ENCODE data around the gene C19orf25. TPM values are rescaled to one million over a fixed set of nuclear protein-coding genes. Genes with fewer than 3 reads are reported as not detected.

The C19orf25 gene
- total RNA-seq, 4 donors from 2014 or later, result 21.6 to 43.6 (median 29.8) TPM

DNA sequence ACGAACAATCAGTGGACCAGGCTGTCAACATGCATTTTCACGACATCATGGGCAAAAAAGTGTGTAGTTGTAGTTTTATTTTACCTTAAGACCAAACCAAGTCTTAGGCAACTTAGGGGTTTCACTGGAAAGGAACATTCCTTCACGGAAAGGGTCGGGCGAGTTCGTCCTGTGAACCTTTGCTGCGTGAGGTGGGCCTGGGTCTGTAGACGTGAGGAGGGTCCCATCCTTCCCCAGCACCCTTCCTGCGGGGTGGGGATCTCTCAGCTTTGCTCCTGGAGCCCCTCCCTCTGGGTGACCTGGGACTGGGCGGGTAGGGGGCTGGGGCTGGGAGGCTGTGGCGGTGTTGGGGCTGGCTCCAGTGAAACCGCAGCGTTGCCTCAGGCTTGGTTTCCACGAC lies 53.1 kb downstream of the C19orf25 start:
- Histone ChIP-seq H3K9me3 (no peaks in the 10 kb centered on the region), H3K27me3 (no peaks in the 10 kb centered on the region), H3K4me3 (no peak overlapping the region), H3K4me1 (peaks cover 0 to 12% (median 0%) of the 10 kb centered on the region in 4 donors), H3K27ac (replicated peaks in 1 of 4) (no peak overlapping the region), H3K36me3 (peaks cover 55 to 99% (median 95%) of the 10 kb centered on the region in 4 donors)
- TF ChIP-seq POLR2A (IDR thresholded peaks at IDR 0.05; ENCODE audit: low read depth), result no peak
- no peak for TF ChIP-seq EP300 (IDR thresholded peaks at IDR 0.05)
- no peak for TF ChIP-seq POLR2AphosphoS5 (IDR thresholded peaks at IDR 0.05)
- TF ChIP-seq, protein P1, sequence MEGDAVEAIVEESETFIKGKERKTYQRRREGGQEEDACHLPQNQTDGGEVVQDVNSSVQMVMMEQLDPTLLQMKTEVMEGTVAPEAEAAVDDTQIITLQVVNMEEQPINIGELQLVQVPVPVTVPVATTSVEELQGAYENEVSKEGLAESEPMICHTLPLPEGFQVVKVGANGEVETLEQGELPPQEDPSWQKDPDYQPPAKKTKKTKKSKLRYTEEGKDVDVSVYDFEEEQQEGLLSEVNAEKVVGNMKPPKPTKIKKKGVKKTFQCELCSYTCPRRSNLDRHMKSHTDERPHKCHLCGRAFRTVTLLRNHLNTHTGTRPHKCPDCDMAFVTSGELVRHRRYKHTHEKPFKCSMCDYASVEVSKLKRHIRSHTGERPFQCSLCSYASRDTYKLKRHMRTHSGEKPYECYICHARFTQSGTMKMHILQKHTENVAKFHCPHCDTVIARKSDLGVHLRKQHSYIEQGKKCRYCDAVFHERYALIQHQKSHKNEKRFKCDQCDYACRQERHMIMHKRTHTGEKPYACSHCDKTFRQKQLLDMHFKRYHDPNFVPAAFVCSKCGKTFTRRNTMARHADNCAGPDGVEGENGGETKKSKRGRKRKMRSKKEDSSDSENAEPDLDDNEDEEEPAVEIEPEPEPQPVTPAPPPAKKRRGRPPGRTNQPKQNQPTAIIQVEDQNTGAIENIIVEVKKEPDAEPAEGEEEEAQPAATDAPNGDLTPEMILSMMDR (IDR thresholded peaks at IDR 0.05), result no peak
- intact Hi-C loops (cut with DNase I), result no loop called here
- no peak for DNase-seq (ENCODE audit: extremely low spot score)
- WGBS, result 100% methylated on average over 3 of the region's 14 CpGs

GRCh38 chr19:1425102-1425837 lies 53.7 kb downstream of the C19orf25 start:
- no peak overlapping the region for H3K4me3 ChIP-seq
- peaks cover 0 to 10% (median 0%) of the 10 kb centered on the region in 4 donors for H3K4me1 ChIP-seq
- H3K36me3 ChIP-seq, result peaks cover 50 to 99% (median 95%) of the 10 kb centered on the region in 4 donors
- 90% methylated on average over 30 of the region's 33 CpGs for WGBS
- H3K27me3 ChIP-seq, result no peaks in the 10 kb centered on the region
- H3K9me3 ChIP-seq, result no peaks in the 10 kb centered on the region
- DNase-seq (ENCODE audit: extremely low spot score), result no peak
- H3K27ac ChIP-seq (replicated peaks in 1 of 4), result no peak overlapping the region
- intact Hi-C loops (cut with DNase I), result no loop called here
- TF ChIP-seq, protein P1 (IDR thresholded peaks at IDR 0.05), result no peak
- TF ChIP-seq POLR2AphosphoS5 (IDR thresholded peaks at IDR 0.05), result no peak
- no peak for TF ChIP-seq EP300 (IDR thresholded peaks at IDR 0.05)
- no peak for TF ChIP-seq POLR2A (IDR thresholded peaks at IDR 0.05; ENCODE audit: low read depth)

GRCh38 chr19:1424192-1424955 lies 54.6 kb downstream of the C19orf25 start:
- Histone ChIP-seq H3K4me3 (no peak overlapping the region), H3K4me1 (peaks cover 0 to 4% (median 0%) of the 10 kb centered on the region in 4 donors), H3K27ac (replicated peaks in 1 of 4) (no peak overlapping the region), H3K36me3 (peaks cover 47 to 99% (median 91%) of the 10 kb centered on the region in 4 donors), H3K9me3 (no peaks in the 10 kb centered on the region), H3K27me3 (no peaks in the 10 kb centered on the region)
- no peak for DNase-seq (ENCODE audit: extremely low spot score)
- WGBS, result 86% methylated on average over 35 of the region's 42 CpGs
- no peak for TF ChIP-seq POLR2A (IDR thresholded peaks at IDR 0.05; ENCODE audit: low read depth)
- TF ChIP-seq, protein P1 (IDR thresholded peaks at IDR 0.05), result no peak
- no peak for TF ChIP-seq POLR2AphosphoS5 (IDR thresholded peaks at IDR 0.05)
- no peak for TF ChIP-seq EP300 (IDR thresholded peaks at IDR 0.05)
- intact Hi-C loops (cut with DNase I), result no loop called here

GRCh38 chr19:1423436-1424191 lies 55.4 kb downstream of the C19orf25 start:
- H3K4me1 ChIP-seq, result peaks cover 4 to 7% (median 5%) of the 10 kb centered on the region in 4 donors
- intact Hi-C loops (cut with DNase I), result no loop called here
- H3K36me3 ChIP-seq, result peaks cover 39 to 99% (median 91%) of the 10 kb centered on the region in 4 donors
- no peaks in the 10 kb centered on the region for H3K27me3 ChIP-seq
- no peak overlapping the region for H3K27ac ChIP-seq (replicated peaks in 1 of 4)
- DNase-seq (ENCODE audit: extremely low spot score), result no peak
- no peak overlapping the region for H3K4me3 ChIP-seq
- TF ChIP-seq POLR2A (IDR thresholded peaks at IDR 0.05; ENCODE audit: low read depth), result no peak
- TF ChIP-seq, protein P1 (IDR thresholded peaks at IDR 0.05), result no peak
- TF ChIP-seq POLR2AphosphoS5 (IDR thresholded peaks at IDR 0.05), result no peak
- TF ChIP-seq EP300 (IDR thresholded peaks at IDR 0.05), result no peak
- WGBS, result 93% methylated on average over 26 of the region's 40 CpGs
- no peaks in the 10 kb centered on the region for H3K9me3 ChIP-seq

Other genes with a start within 250 kb of the C19orf25 start
- gene CBARP, start 241.2 kb downstream of the C19orf25 start, total RNA-seq, result 1 to 10 TPM in 1 of 4 donors, under 1 TPM in 2, not detected in 1; 0.58 to 1.0 (median 0.99) TPM
- 100 to 1,000 TPM in 2 of 4 donors, 10 to 100 TPM in 2; 77.5 to 140 (median 109) TPM for gene ATP5F1D, start 237.5 kb downstream of the C19orf25 start, total RNA-seq
- gene MIDN, start 230.6 kb downstream of the C19orf25 start, total RNA-seq, result 10 to 100 TPM; 20.3 to 72.2 (median 31.8) TPM
- gene CIRBP, start 209.9 kb downstream of the C19orf25 start, total RNA-seq, result 100 to 1,000 TPM; 236 to 601 (median 429) TPM
- 10 to 100 TPM; 24.9 to 58.9 (median 43.6) TPM for gene FAM174C, start 203.7 kb downstream of the C19orf25 start, total RNA-seq
- not detected for gene EFNA2, start 193.3 kb downstream of the C19orf25 start, total RNA-seq
- 100 to 1,000 TPM in 1 of 4 donors, 10 to 100 TPM in 3; 85.6 to 110 (median 89.4) TPM for gene NDUFS7, start 95.3 kb downstream of the C19orf25 start, total RNA-seq
- 10 to 100 TPM in 3 of 4 donors, 1 to 10 TPM in 1; 5.8 to 13.4 (median 11.9) TPM for gene GAMT, start 77.7 kb downstream of the C19orf25 start, total RNA-seq
- gene DAZAP1, start 71.6 kb downstream of the C19orf25 start, total RNA-seq, result 10 to 100 TPM; 44.9 to 79.4 (median 52.9) TPM
- 1,000 to 10,000 TPM; 1,297 to 2,978 (median 2,171) TPM for gene RPS15, start 40.8 kb downstream of the C19orf25 start, total RNA-seq
- gene APC2, start 29.1 kb downstream of the C19orf25 start, total RNA-seq, result 1 to 10 TPM in 2 of 4 donors, under 1 TPM in 2; 0.42 to 1.8 (median 1.2) TPM
- 1 to 10 TPM; 1.9 to 5.4 (median 3.3) TPM for gene PCSK4, start 11.1 kb upstream of the C19orf25 start, total RNA-seq
- gene REEP6, start 12.0 kb upstream of the C19orf25 start, total RNA-seq, result 1 to 10 TPM in 1 of 4 donors, under 1 TPM in 2, not detected in 1; 0.23 to 2.3 (median 0.99) TPM
- gene ADAMTSL5, start 33.8 kb upstream of the C19orf25 start, total RNA-seq, result 1 to 10 TPM; 3.9 to 5.9 (median 4.7) TPM
- under 1 TPM in 1 of 4 donors, not detected in 3; 0.17 TPM for gene PLK5, start 44.9 kb upstream of the C19orf25 start, total RNA-seq
- 10 to 100 TPM; 21.6 to 64.4 (median 47.5) TPM for gene MEX3D, start 89.1 kb upstream of the C19orf25 start, total RNA-seq
- 100 to 1,000 TPM in 3 of 4 donors, 10 to 100 TPM in 1; 81.8 to 152 (median 114) TPM for gene MBD3, start 113.7 kb upstream of the C19orf25 start, total RNA-seq
- gene UQCR11, start 126.2 kb upstream of the C19orf25 start, total RNA-seq, result 100 to 1,000 TPM; 111 to 152 (median 132) TPM
- 10 to 100 TPM; 32.0 to 53.6 (median 46.5) TPM for gene TCF3, start 173.4 kb upstream of the C19orf25 start, total RNA-seq

Measured in esophagus muscularis mucosa (tissue), 4 donors.